ENCODE measurements around the gene RPS15A.

Gene RPS15A

GRCh38 chr16:18832006-18832405 is 41.9 kb upstream of the RPS15A start:
- no peak overlapping the region for H3K4me3 ChIP-seq (ENCODE audit: low read depth, low read length)
- no peak for DNase-seq (ENCODE audit: low read depth, low spot score)
- TF ChIP-seq, protein P1, sequence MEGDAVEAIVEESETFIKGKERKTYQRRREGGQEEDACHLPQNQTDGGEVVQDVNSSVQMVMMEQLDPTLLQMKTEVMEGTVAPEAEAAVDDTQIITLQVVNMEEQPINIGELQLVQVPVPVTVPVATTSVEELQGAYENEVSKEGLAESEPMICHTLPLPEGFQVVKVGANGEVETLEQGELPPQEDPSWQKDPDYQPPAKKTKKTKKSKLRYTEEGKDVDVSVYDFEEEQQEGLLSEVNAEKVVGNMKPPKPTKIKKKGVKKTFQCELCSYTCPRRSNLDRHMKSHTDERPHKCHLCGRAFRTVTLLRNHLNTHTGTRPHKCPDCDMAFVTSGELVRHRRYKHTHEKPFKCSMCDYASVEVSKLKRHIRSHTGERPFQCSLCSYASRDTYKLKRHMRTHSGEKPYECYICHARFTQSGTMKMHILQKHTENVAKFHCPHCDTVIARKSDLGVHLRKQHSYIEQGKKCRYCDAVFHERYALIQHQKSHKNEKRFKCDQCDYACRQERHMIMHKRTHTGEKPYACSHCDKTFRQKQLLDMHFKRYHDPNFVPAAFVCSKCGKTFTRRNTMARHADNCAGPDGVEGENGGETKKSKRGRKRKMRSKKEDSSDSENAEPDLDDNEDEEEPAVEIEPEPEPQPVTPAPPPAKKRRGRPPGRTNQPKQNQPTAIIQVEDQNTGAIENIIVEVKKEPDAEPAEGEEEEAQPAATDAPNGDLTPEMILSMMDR (IDR thresholded peaks at IDR 0.05; ENCODE audit: low read depth, low read length): no peak
- in situ Hi-C loops (cut with HindIII; ENCODE audit: low sequenced_read_pairs): no loop called here

GRCh38 chr16:18829251-18829650 is 39.1 kb upstream of the RPS15A start:
- H3K4me3 ChIP-seq (ENCODE audit: low read depth, low read length): no peak overlapping the region
- in situ Hi-C loops (cut with HindIII; ENCODE audit: low sequenced_read_pairs): no loop called here
- TF ChIP-seq, protein P1 (IDR thresholded peaks at IDR 0.05; ENCODE audit: low read depth, low read length): no peak
- DNase-seq (ENCODE audit: low read depth, low spot score): no peak

DNA sequence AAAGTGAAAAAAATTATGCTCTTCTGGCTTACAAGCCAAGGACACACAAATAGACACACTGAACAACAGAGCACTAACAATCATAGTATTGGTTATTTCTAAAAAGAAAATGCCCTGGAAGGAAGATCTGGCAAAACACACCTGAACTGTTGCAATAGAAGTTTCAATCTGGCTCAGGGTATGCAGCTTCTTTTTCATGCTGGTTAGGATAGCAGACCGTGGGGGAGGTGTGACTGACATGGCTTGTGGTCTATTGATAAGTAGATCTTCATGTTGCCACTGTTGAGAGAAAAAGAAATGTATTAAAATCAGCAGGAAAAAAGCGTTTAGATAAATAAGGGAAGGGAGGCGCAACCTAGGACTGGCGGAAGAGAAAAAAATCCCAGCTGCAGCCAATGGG is 37.8 kb upstream of the RPS15A start:
- no peak overlapping the region for H3K4me3 ChIP-seq (ENCODE audit: low read depth, low read length)
- TF ChIP-seq, protein P1 (IDR thresholded peaks at IDR 0.05; ENCODE audit: low read depth, low read length): no peak
- no peak for DNase-seq (ENCODE audit: low read depth, low spot score)
- in situ Hi-C loops (cut with HindIII; ENCODE audit: low sequenced_read_pairs): no loop called here

GRCh38 chr16:18816286-18816685 is 26.2 kb upstream of the RPS15A start:
- TF ChIP-seq, protein P1 (IDR thresholded peaks at IDR 0.05; ENCODE audit: low read depth, low read length): no peak
- no peak for DNase-seq (ENCODE audit: low read depth, low spot score)
- H3K4me3 ChIP-seq (ENCODE audit: low read depth, low read length): no peak overlapping the region
- in situ Hi-C loops (cut with HindIII; ENCODE audit: low sequenced_read_pairs): no loop called here

GRCh38 chr16:18811925-18812324 is 21.8 kb upstream of the RPS15A start:
- in situ Hi-C loops (cut with HindIII; ENCODE audit: low sequenced_read_pairs): no loop called here
- DNase-seq (ENCODE audit: low read depth, low spot score): no peak
- TF ChIP-seq, protein P1 (IDR thresholded peaks at IDR 0.05; ENCODE audit: low read depth, low read length): no peak
- no peak overlapping the region for H3K4me3 ChIP-seq (ENCODE audit: low read depth, low read length)

DNA sequence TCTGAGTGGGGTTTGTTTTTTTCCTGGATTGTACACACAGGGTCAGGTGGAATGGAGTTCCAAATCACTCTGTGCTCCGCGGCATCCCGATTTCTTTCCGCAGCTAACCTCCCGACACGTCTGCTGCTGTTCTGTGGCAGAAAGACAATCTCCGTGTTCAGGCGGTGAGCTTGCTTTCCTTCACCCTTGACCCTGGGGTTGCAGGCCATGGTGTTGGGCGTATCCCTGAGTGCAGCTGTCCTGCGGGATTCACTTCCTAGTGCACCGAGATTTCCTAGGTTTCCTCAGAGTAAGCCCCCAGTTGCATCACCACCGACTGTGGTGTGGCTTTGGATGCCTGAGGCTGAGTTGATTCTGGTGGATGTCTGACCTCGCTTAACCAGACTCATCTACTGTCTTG is 19.0 kb upstream of the RPS15A start:
- no peak overlapping the region for H3K4me3 ChIP-seq (ENCODE audit: low read depth, low read length)
- DNase-seq (ENCODE audit: low read depth, low spot score): no peak
- in situ Hi-C loops (cut with HindIII; ENCODE audit: low sequenced_read_pairs): no loop called here
- TF ChIP-seq, protein P1 (IDR thresholded peaks at IDR 0.05; ENCODE audit: low read depth, low read length): no peak

DNA sequence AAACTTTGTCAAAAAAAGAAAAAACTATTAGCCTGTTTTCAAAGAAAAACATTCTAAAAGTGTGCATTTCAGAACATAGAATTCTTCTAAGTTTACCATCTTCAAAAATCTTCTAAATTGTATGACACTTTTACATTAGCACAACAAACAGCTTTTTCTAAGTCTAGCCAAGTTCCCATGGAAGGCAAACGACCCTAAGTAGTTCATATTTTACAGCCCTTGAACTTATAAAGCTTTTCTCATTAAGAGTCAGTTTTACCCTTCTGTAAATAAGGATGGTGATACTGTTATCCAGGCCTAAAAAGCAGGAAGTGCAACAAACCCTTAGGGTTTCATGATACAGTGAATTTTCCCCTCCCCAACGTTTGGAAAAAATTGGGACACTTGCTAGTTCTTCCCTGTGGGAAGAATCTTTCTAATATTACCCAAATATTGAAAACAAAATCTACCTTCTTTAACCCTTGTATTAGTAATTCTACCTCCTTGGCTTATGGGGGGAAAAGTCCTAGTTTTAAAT is 15.2 kb upstream of the RPS15A start:
- in situ Hi-C loops (cut with HindIII; ENCODE audit: low sequenced_read_pairs): no loop called here
- no peak overlapping the region for H3K4me3 ChIP-seq (ENCODE audit: low read depth, low read length)
- no peak for DNase-seq (ENCODE audit: low read depth, low spot score)
- TF ChIP-seq, protein P1 (IDR thresholded peaks at IDR 0.05; ENCODE audit: low read depth, low read length): no peak

Data from astrocyte of the spinal cord (primary cell).